A549 (cell line): ENCODE data around the gene RUBCN.

Experiments used
- CEBPB ChIP-seq, 2 experiments: fragments of >200 bp in 1 of 2; sonication (Bioruptor Twin) in 1 of 2; formaldehyde crosslinking in 1 of 2; IDR thresholded peaks; 2 replicates each; pipeline ENCODE4 v1.6.1; 2012 to 2016
- JUN ChIP-seq, 2 experiments: fragments of >200 bp; sonication (Bioruptor Twin); formaldehyde crosslinking; IDR thresholded peaks; 2 replicates in 1 of 2; 3 replicates in 1 of 2; pipeline ENCODE4 v1.6.1; 2016 to 2017
- POLR2A ChIP-seq: IDR thresholded peaks from 2 replicates; pipeline ENCODE4 v1.6.1; 2012; ENCODE audit warnings: mild to moderate bottlenecking, low read length
- TF ChIP-seq, protein P1 (sequence below): fragments of >200 bp; sonication (Bioruptor Twin); formaldehyde crosslinking; IDR thresholded peaks from 3 replicates; pipeline ENCODE4 v1.5.1; 2016
- TF ChIP-seq, protein P2 (sequence below): fragments of 200-600 bp; sonication (generic); IDR thresholded peaks from 2 replicates; pipeline ENCODE4 v1.6.1; 2016; ENCODE audit warnings: antibody characterized with exemption, mild to moderate bottlenecking, moderate library complexity

DNA sequence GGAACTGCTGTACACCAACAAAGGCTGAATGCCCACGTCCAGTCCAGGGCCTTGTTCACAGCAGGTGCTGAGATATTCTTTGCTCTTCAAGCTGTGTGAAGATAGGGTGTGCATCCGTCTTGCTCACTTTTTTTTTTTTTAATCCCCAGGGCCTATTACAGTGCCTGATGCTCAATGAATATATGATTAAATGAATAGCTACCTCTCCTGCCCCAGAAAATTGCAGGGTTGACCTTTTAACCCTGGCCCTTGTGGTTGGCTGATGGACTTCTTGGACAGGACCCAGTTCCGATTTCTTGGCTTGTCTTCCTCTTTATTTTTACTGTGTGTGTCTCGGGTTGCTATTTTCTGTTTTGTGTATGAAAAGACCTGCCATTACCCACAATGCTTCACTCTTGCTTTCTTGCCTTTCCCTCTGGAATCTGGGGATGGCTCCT lies 10.1 kb upstream of the RUBCN start:
- TF ChIP-seq, protein P1, sequence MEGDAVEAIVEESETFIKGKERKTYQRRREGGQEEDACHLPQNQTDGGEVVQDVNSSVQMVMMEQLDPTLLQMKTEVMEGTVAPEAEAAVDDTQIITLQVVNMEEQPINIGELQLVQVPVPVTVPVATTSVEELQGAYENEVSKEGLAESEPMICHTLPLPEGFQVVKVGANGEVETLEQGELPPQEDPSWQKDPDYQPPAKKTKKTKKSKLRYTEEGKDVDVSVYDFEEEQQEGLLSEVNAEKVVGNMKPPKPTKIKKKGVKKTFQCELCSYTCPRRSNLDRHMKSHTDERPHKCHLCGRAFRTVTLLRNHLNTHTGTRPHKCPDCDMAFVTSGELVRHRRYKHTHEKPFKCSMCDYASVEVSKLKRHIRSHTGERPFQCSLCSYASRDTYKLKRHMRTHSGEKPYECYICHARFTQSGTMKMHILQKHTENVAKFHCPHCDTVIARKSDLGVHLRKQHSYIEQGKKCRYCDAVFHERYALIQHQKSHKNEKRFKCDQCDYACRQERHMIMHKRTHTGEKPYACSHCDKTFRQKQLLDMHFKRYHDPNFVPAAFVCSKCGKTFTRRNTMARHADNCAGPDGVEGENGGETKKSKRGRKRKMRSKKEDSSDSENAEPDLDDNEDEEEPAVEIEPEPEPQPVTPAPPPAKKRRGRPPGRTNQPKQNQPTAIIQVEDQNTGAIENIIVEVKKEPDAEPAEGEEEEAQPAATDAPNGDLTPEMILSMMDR = no peak
- no peak for TF ChIP-seq JUN (IDR thresholded peaks at IDR 0.05)
- TF ChIP-seq, protein P2, sequence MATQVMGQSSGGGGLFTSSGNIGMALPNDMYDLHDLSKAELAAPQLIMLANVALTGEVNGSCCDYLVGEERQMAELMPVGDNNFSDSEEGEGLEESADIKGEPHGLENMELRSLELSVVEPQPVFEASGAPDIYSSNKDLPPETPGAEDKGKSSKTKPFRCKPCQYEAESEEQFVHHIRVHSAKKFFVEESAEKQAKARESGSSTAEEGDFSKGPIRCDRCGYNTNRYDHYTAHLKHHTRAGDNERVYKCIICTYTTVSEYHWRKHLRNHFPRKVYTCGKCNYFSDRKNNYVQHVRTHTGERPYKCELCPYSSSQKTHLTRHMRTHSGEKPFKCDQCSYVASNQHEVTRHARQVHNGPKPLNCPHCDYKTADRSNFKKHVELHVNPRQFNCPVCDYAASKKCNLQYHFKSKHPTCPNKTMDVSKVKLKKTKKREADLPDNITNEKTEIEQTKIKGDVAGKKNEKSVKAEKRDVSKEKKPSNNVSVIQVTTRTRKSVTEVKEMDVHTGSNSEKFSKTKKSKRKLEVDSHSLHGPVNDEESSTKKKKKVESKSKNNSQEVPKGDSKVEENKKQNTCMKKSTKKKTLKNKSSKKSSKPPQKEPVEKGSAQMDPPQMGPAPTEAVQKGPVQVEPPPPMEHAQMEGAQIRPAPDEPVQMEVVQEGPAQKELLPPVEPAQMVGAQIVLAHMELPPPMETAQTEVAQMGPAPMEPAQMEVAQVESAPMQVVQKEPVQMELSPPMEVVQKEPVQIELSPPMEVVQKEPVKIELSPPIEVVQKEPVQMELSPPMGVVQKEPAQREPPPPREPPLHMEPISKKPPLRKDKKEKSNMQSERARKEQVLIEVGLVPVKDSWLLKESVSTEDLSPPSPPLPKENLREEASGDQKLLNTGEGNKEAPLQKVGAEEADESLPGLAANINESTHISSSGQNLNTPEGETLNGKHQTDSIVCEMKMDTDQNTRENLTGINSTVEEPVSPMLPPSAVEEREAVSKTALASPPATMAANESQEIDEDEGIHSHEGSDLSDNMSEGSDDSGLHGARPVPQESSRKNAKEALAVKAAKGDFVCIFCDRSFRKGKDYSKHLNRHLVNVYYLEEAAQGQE = no peak
- TF ChIP-seq POLR2A = no peak
- TF ChIP-seq CEBPB (IDR thresholded peaks at IDR 0.05) = no peak
